GM12873 (cell line): ENCODE measurements around the gene PLXNA1.

ENCODE experiments used
- TF ChIP-seq, protein P1 (sequence below): IDR thresholded peaks from 2 replicates; pipeline ENCODE4 v1.5.1; 2012; ENCODE audit warnings: low read depth, mild to moderate bottlenecking, moderate library complexity, low read length, control low read depth; ENCODE audit not compliant: insufficient read depth; ENCODE audit errors: missing control alignments

PLXNA1 gene

DNA sequence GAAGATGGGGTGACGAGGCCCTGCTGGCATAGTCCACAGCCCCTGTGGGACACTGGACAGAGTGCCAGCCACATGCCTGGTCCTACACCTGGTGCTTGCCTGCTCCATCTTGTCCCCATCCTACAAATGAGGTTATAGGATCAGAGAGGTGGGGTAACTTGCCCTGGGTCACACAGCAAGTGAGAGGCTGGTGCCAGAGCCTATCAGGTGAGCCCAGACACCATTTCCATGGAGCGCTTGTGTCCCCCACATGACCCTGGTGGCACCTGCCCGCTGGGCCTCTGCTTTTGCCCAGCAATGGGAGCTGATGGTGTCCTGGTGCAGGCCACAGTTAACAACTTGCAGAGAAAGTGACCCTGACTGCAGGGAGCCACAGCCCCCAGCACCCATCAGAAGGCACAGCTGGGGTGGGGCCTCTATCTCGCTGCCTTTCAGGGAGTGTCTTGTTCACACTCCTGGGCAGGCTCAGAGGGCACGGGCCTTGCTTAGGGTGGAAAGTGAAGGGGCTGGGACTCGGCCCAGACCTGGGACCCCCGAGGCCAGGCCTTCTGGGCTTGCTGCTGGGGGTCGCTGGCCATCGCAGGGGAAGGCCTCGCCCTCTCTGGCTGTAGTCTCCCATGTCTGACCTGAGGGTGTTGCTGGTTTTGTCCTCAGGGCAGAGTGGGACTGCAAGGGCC lies 7.2 kb downstream of the PLXNA1 start:
- TF ChIP-seq, protein P1, sequence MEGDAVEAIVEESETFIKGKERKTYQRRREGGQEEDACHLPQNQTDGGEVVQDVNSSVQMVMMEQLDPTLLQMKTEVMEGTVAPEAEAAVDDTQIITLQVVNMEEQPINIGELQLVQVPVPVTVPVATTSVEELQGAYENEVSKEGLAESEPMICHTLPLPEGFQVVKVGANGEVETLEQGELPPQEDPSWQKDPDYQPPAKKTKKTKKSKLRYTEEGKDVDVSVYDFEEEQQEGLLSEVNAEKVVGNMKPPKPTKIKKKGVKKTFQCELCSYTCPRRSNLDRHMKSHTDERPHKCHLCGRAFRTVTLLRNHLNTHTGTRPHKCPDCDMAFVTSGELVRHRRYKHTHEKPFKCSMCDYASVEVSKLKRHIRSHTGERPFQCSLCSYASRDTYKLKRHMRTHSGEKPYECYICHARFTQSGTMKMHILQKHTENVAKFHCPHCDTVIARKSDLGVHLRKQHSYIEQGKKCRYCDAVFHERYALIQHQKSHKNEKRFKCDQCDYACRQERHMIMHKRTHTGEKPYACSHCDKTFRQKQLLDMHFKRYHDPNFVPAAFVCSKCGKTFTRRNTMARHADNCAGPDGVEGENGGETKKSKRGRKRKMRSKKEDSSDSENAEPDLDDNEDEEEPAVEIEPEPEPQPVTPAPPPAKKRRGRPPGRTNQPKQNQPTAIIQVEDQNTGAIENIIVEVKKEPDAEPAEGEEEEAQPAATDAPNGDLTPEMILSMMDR = no peak

DNA sequence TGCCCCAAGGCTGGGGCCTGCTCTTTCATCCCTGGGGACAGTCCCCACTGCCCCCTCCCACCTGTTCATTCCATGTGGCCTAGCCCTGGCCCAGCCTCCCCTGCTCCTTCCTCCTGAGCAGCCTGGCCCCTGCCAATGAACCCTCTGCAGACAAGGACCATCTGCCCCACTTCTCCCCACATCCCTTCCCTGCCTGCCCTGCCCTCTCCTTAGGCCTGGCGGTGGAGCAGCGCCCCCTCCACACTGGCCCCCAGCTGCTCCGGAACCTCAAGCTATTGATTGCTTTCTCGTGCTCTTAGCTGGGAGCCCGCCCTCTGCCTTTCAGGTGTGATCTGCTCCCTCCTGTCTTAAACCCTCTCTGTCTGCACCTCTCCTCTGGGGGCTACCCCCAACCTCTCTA lies 8.0 kb downstream of the PLXNA1 start:
- TF ChIP-seq, protein P1 = no peak

DNA sequence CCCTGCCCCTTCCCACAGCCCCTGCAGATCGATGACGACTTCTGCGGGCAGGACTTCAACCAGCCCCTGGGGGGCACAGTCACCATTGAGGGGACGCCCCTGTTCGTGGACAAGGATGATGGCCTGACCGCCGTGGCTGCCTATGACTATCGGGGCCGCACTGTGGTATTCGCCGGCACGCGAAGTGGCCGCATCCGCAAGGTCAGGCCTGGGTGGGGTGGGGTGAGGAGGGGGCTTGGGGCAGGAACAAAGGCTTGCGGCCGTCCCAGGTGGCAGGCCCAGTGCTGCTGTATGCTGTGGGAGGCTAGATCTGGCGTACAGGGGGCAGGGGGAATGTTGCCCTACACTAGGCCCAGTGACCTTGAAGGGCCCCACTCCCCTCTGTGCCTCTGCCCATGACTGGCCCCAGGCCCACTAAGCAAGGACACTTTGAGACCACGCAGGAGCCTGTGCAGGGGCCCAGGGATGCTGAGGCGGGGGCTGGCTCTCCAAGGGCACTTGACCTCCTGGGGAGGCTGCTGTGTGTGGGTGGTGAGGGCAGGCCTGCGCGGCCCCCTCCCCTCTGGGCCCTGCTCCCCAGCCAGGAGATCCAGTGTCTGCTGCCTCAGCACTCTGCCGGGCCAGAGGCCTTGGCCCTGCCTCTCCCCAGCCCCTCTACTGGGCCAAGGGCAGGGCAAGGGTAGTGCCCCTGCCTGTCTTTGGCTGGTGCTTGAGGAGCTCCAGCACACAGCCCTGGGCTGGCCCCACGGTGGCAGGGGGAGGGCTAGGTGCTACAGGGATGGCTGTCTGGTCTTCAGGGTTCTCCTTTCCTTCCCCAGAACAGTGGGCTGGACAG lies 8.7 kb downstream of the PLXNA1 start:
- TF ChIP-seq, protein P1 = no peak

DNA sequence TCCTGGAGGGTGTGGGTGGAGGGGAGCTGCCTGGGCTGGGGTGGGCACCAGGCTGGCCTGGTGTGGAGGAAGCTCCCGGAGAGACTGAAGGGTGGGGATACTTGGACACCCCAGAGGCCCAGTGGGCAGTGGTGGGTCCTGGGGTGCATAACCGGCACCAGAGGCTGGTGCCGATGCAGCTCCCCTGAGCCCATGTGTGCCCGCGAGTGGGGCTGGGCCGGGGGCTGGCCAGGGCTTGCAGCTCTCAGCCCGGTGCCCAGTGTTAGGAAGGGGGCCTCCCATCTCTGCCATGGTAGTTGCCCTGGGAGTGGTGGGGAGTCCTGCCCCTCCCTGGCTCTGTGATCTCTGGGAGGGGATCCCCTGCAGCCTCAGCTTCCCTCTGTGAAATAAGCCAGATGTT lies 9.3 kb downstream of the PLXNA1 start:
- TF ChIP-seq, protein P1 = no peak

DNA sequence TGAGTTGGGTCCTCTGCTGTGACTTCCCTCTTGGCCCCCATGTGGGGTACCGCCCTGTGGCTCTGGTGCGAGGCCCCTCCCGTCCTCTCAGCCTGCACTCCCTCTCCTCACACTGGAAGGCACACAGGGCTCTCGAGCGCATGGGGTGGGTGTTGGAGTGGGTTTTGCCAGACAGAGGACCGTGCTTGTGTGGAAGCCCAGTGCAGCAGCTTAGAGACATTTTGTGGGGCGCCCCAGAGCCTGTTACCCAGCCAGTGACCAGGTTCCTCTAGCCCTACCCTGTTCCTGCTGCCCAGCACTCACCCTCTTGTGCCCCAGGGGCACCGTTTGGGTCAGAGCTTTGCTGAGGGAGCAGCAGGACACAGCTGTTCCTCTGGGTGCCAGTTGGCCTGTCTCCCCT lies 9.9 kb downstream of the PLXNA1 start:
- TF ChIP-seq, protein P1 = no peak

DNA sequence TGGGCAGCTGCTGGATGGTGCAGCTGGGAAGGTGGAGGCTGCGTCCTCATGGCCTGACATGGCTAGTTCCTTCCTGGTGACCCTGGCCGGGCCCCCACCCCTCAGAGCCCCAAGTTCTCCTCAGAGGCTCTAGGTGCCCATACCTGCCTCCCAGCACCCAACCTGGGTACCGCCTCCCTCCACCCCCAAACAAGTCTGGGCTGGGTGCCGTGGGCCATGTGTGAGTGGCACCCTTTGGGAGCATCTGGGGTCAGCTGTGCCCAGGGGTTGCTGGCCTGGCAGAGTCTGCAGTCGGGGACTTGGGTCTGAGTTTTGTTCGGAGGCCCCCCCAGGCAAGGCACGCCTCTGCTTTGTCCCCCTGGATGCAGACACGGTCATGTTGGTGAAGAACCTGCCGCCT lies 10.5 kb downstream of the PLXNA1 start:
- TF ChIP-seq, protein P1 = no peak

DNA sequence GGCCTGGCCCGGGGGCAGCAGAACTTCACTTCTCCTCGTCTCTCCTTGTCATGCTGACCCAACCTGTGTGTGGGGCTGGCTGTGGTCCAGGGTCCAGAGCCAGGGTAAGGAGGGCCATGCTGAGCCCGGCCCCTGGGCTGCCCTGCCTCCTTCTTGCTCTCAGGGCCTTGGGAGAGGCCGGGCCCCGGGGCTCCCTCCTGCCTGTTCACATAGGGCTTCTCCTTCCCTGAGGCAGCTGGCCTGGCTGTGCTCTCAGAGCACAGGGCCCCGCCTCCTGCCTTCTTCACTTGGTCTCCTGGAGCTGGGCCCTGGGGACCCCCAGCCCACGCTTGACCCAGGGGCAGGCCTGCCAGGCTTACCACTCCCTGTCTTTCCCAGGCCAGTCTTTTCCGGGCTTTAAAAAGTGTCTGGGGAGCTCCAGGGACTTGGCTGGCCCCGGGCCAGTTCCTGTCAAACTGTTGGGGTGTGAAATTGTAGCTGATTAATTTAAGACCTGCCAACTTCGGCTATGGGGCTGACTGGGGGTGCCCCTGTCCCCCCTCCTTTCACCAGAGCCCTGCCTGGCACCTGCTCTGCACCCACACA lies 11.8 kb downstream of the PLXNA1 start:
- TF ChIP-seq, protein P1 = no peak
